ENCODE data around the gene DYDC2. TPM values are rescaled to one million over a fixed set of nuclear protein-coding genes. Genes with fewer than 3 reads are reported as not detected.

DYDC2 gene
- not detected in 2 replicates for total RNA-seq (2022)
- not detected for Bru-seq, nascent RNA
- not detected for BruChase-seq, experiment 1, labeled RNA remaining after a 6-hour chase
- BruChase-seq, experiment 2, labeled RNA remaining after a 2-hour chase, result not detected
- long read RNA-seq, result 0 reads

DNA sequence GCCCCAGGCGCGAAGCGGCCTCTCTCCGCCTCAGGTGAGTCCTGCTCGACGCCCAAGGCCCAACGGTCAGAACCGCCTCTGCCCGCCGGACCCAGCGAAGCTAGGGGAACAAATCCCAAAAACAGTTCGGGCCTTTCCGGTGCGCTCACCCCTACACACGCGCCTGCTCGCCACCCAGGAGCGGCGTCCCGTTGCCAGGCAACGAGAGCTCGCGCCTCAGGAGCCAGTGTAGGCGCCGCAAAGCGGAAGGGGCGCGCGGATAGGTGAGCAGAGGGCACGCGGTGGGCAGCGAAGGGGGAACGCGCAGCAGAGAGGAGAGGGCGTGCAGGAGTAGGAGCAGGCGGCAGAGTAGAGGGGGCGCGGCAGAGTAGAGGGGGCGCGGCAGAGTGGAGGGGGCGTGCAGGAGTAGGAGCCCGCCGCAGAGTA is at the start of gene DYDC2, which contains the start of gene DYDC1:
Gene DYDC2, plus strand, starts transcription at position 219 of the 426 bp plus-strand sequence. CDS start 5,663 bp downstream, outside the sequence.
Gene DYDC1, minus strand, starts transcription at position 193 of the 426 bp plus-strand sequence. CDS start 4,154 bp downstream, outside the sequence.
- BruUV-seq (replicated peaks), result no TSS peak
- intact Hi-C loops (cut with micrococcal nuclease; ENCODE audit: unreplicated experiment), result no loop called here
- H3K9me3 Mint-ChIP-seq (ENCODE audit: low read depth, unreplicated experiment), result peaks cover 4% of the 10 kb centered on the region
- peaks cover 73% of the 10 kb centered on the region for H3K27me3 Mint-ChIP-seq (ENCODE audit: unreplicated experiment)
- peak; percentile 60 for DNase-seq
- H3K36me3 Mint-ChIP-seq (ENCODE audit: insufficient read depth, unreplicated experiment), result peaks cover 14% of the 10 kb centered on the region
- CTCF ChIA-PET, result interaction anchor here (1.0 kb wide), 1 partner anchor 16 kb away, joined by 3 read pairs; no protein-coding TSS in a partner anchor
- peaks cover 15% of the 10 kb centered on the region for H3K4me1 Mint-ChIP-seq (ENCODE audit: low read depth, unreplicated experiment)
- TF ChIP-seq, protein P1, sequence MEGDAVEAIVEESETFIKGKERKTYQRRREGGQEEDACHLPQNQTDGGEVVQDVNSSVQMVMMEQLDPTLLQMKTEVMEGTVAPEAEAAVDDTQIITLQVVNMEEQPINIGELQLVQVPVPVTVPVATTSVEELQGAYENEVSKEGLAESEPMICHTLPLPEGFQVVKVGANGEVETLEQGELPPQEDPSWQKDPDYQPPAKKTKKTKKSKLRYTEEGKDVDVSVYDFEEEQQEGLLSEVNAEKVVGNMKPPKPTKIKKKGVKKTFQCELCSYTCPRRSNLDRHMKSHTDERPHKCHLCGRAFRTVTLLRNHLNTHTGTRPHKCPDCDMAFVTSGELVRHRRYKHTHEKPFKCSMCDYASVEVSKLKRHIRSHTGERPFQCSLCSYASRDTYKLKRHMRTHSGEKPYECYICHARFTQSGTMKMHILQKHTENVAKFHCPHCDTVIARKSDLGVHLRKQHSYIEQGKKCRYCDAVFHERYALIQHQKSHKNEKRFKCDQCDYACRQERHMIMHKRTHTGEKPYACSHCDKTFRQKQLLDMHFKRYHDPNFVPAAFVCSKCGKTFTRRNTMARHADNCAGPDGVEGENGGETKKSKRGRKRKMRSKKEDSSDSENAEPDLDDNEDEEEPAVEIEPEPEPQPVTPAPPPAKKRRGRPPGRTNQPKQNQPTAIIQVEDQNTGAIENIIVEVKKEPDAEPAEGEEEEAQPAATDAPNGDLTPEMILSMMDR (IDR thresholded peaks at IDR 0.05; ENCODE audit: unreplicated experiment), result no peak
- H3K27ac Mint-ChIP-seq (ENCODE audit: unreplicated experiment), result no peak within 1 kb of the TSS
- H3K4me3 Mint-ChIP-seq (ENCODE audit: low read depth, unreplicated experiment), result peak within 1 kb of the TSS; percentile 73

DNA sequence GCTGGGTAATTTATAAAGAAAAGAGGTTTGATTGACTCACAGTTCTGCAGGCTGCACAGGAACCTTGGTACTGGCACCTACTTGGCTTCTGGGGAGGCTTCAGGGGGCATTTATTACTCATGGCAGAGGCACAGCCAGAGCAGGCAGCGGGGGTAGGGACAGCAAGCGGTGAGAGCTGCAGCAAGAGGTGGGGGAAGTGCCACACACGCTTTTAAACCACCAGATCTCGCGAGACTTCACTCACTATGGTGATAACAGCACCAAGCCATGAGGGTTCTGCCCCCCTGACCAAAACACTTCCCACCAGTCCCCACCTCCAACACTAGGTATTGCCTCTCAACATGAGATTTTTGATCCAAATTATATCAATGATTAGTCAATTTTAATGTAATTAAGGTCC is 43.1 kb upstream of the DYDC2 start:
- intact Hi-C loops (cut with micrococcal nuclease; ENCODE audit: unreplicated experiment), result no loop called here
- Mint-ChIP-seq H3K27me3 (ENCODE audit: unreplicated experiment) (no peaks in the 10 kb centered on the region), H3K36me3 (ENCODE audit: insufficient read depth, unreplicated experiment) (no peaks in the 10 kb centered on the region), H3K4me1 (ENCODE audit: low read depth, unreplicated experiment) (no peaks in the 10 kb centered on the region), H3K4me3 (ENCODE audit: low read depth, unreplicated experiment) (no peak overlapping the region), H3K9me3 (ENCODE audit: low read depth, unreplicated experiment) (no peaks in the 10 kb centered on the region), H3K27ac (ENCODE audit: unreplicated experiment) (no peak overlapping the region)
- BruUV-seq (replicated peaks), result no TSS peak
- CTCF ChIA-PET, result no interaction called here
- TF ChIP-seq, protein P1 (IDR thresholded peaks at IDR 0.05; ENCODE audit: unreplicated experiment), result no peak
- no peak for DNase-seq

DNA sequence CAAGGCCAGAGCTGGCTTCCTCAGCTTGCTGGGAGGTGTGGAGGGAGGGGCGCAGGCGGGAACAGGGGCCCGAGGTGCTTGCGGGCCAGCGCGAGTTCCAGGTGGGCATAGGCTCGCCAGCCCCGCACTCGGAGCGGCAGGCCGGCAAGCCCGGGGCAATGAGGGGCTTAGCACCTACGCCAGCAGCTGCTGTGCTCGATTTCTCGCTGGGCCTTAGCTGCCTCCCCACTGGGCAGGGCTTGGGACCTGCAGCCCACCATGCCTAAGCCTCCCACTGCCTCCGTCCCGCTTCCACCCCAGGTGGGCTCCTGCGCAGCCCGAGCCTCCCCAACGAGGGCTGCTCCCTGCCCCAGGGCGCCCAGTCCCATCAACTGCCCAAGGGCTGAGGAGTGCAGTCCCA is 41.2 kb upstream of the DYDC2 start:
- intact Hi-C loops (cut with micrococcal nuclease; ENCODE audit: unreplicated experiment), result no loop called here
- H3K27me3 Mint-ChIP-seq (ENCODE audit: unreplicated experiment), result peaks cover 13% of the 10 kb centered on the region
- BruUV-seq (replicated peaks), result no TSS peak
- no peaks in the 10 kb centered on the region for H3K9me3 Mint-ChIP-seq (ENCODE audit: low read depth, unreplicated experiment)
- no peaks in the 10 kb centered on the region for H3K4me1 Mint-ChIP-seq (ENCODE audit: low read depth, unreplicated experiment)
- CTCF ChIA-PET, result no interaction called here
- no peak overlapping the region for H3K27ac Mint-ChIP-seq (ENCODE audit: unreplicated experiment)
- no peak overlapping the region for H3K4me3 Mint-ChIP-seq (ENCODE audit: low read depth, unreplicated experiment)
- H3K36me3 Mint-ChIP-seq (ENCODE audit: insufficient read depth, unreplicated experiment), result no peaks in the 10 kb centered on the region
- no peak for DNase-seq
- TF ChIP-seq, protein P1 (IDR thresholded peaks at IDR 0.05; ENCODE audit: unreplicated experiment), result no peak

DNA sequence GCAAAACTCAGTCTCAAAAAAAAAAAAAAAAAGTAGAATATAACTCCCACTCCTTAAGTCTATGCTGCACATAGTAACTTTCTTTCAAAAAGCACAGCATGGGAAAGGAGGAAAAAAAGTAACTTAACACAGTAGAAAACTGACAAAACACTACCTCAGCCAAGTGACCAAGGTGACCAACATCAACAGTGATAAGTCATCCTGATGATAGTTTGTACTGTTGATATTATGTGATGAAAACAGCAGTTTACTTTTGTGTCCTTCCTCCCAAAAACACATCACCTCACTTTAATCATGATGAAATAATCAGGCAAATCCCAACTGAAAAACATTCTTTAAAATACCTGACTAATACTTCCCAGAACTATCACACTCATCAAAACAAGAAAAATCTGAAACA is 37.8 kb upstream of the DYDC2 start:
- CTCF ChIA-PET, result no interaction called here
- TF ChIP-seq, protein P1 (IDR thresholded peaks at IDR 0.05; ENCODE audit: unreplicated experiment), result no peak
- no peaks in the 10 kb centered on the region for H3K9me3 Mint-ChIP-seq (ENCODE audit: low read depth, unreplicated experiment)

More for the DNA sequence above, 37.8 kb upstream of the DYDC2 start:
- BruUV-seq (replicated peaks), result no TSS peak
- Mint-ChIP-seq H3K36me3 (ENCODE audit: insufficient read depth, unreplicated experiment) (no peaks in the 10 kb centered on the region), H3K27me3 (ENCODE audit: unreplicated experiment) (peaks cover 41% of the 10 kb centered on the region), H3K4me3 (ENCODE audit: low read depth, unreplicated experiment) (no peak overlapping the region), H3K27ac (ENCODE audit: unreplicated experiment) (no peak overlapping the region), H3K4me1 (ENCODE audit: low read depth, unreplicated experiment) (no peaks in the 10 kb centered on the region)
- intact Hi-C loops (cut with micrococcal nuclease; ENCODE audit: unreplicated experiment), result no loop called here
- DNase-seq, result no peak
